HG02642 (cell line): Measurements from ENCODE around the gene GINS1.
A peak's percentile ranks its signal among the peaks of the same experiment; 100 is the strongest.
"Not testable (repeated sequence)": the region's sequence is repeated elsewhere in the genome, so short reads cannot be mapped to it uniquely, and the experiment has no call there.

ENCODE experiments used
- ATAC-seq: cut with Tn5 transposase; IDR thresholded peaks from one replicate; pipeline ENCODE4 v1.9.1; 2021; ENCODE audit warnings: mild to moderate bottlenecking; ENCODE audit not compliant: unreplicated experiment, poor library complexity

GINS1 gene

DNA sequence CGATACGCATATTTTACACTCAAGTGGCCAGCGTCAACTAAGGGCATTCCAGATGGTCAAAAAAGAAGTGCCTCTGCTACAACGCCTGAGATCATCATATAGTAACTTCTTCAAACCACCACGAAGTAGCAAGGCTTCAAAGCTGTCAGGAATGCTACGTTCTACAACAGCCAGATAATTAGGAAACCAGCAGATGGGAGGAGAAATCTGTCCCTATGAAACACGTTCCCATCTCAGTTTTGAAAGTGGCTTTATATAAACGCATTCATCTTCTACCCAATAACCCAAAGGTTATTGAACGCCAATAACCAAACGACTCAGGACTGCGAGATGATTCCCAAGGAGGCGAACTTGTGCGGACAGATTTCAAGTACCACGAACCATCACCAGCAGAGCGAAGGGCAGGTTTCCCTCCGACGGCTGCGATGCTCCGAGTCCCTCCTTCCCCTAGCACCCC is 18.0 kb upstream of the GINS1 start:
- ATAC-seq = no peak

DNA sequence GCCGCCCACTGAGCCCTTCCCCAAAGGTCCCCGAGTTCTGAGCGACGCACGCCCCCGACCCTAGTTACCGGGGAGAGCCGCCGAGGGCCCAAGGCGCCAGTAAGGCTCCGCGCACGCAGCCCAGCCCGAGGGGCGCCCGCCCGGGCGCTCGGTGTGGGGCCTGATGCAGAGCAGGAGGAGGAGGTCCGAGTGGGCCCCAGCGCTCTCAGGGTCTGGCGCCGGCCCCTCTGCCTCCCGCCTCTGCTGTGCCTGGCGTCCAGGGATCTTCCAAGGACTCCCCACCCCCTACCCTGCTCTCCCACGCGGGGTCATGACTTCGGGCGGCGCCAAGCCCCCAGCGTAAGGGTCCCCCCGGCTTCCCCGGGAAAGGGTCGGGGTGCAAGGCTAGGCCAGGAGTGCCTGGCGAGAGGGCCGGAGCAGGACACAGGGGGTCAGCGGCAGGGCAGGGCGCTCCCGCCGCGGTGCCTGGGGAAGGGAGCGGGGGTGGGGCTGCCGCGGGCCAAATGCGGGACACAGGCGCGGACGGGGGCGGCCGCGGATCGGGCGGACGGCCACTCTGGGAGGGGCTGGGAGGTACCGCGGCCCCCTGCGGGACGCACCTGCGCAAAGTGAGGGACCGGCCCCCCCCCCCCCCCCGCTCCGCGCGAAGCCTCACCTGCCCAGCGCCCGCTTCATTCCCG is 17.5 kb upstream of the GINS1 start:
- ATAC-seq = peak; percentile 32

DNA sequence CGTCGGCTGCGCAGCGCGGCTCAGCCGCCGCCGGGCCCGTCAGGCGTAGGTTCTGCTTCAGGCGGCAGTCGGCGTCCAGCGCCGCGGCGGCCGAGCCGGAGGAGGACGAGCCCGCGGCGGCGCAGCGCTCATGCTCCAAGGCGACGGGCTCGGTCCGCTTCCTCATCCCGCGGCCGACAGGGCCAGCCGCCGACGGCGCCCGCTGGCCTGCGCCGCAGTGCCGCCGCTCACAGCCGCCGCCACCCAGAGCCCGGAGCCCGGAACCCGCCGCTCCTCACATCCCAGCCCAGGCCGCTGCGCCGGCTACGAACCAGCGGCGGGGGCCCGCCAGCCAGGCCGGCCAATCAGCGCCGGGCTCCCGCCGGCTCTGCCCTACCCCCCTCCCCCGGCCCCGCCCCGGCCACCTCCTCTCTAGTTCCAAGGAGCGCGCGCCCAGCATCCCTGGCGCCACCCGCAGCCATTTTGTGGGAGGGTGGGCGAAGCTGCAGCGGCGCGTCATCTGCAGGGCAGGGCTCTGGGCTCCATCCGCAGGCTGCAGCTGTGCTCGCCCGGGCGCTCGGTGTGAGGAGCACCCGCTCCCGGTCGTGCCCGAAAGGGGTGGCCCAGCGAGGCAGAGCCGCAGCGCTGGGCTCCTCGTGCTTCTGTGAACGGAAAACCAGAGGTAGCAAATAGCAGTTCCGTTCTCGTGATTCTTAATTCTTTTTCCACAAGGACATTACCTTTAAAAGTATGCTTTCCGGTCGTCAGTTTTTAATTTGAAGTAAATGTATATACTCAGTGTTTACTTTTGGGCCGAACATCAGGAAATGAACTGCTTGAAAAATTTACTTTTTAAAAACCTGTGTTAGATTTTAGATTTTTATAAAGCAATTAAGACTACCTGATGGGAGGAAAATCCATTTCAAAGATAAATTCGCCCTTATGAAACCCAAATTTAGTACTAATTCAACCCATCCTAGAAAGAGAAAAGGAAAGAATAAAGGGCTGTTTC is 16.6 kb upstream of the GINS1 start, which contains the start of gene ABHD12:
TSS of gene ABHD12 (minus strand) at position 298 of the 991 bp plus-strand sequence. CDS start at position 166, 132 bp downstream.
- peak; percentile 89 for ATAC-seq

DNA sequence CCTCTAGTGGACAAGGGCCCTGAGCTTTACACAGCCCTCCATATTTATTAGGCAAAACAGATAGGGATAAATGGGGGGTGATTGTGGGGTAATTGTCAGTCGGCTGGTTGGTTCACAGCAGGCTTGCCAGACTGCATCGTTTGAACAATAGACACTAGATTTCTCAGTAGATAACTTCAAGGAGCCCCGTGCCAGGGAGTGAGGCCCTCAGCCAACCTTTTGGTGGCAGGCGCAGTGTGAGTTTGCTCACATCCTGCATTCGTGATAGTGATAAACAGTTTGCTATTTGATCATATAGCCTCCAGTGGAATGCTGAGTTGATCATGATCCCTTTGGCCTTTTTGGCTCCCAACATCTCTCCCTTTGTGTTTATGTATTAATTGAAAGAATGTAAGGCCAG is 13.2 kb upstream of the GINS1 start:
- no peak for ATAC-seq

DNA sequence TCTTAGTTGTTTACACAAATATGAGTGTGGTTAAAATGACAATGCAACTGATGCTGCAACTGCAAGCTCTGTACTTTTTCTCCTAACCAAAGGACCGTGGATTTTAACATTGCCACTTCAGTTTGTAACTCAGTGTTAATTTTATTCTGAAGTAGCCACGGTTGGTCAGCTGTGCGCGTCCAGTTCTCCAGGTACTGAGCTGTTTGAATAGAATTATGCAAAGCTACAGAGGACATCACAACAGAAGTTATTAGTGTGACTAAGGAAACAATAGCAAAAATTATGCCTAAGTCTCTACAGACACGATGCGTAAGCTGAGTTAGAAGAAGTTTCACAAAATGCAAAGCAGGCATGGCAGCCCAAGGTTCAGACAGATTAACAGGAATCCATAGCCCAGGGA is 12.5 kb upstream of the GINS1 start:
- no peak for ATAC-seq

DNA sequence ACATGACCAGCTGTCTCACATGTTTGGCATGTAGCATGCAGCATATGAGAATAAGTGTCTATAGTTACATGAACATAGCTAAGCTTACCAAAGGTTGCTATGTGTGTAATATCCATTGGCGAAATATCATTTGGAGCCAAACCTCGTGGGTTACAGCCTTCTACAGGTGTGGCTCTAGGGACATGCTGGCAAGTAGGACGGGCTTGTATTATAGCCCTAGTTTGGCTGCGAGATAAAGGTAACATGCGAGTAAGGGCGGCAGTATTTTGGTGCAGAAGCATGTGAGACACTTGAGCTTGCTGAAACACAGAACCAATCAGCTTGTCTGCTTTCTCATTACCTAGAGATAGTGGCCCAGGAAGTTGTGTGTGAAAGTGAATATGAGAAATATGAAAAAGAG is 10.4 kb upstream of the GINS1 start:
- no peak for ATAC-seq

DNA sequence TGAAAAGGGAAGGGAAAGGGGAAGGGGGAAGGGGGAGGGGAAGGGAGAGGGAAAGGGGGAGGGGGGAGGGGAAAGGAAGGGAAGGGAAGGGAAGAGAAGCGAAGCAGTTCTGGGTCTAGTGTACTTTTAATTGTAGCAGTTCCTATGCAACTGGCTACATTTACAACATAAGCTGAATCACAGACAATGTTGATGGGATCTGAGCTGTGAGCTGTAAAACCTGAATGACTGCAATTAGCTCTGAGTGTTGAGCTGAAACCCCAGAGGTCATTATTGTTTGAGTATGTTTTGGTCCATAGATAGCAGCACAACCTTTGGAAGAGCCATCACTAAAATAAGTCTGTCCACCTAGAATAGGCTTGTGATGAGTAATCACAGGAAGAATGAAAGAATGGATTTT is 9.7 kb upstream of the GINS1 start:
- no peak for ATAC-seq

DNA sequence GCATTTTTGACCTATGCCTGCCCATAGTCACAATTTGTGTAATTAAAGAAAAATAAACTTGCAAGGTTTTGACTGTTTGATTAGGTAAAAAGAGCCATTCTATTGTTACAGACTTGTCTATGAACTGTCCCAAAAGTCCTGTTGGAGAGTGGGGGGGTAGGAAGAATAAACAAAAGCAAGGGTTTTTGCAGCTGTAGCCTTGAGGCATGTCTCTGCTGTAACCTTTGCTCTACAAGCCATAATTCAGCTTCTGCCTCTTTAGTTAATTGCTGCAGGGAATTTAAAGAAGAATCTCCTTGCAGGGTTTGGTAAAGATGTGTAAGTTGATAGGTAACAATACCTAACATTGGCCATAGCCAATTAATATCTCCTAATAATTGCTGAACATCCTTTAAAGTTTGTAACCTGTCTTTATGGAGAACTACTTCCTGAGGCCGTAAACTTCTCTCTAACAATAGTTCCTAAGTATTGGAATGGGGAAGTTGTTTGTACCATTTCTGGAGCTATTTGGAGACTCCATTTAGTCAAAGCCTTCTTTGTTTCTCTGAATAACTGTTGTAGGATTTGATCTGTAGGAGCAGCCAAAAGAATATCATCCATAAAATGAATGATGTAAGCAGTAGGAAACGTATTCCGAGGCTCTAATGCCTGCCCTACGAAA is 9.0 kb upstream of the GINS1 start:
- ATAC-seq = no peak

DNA sequence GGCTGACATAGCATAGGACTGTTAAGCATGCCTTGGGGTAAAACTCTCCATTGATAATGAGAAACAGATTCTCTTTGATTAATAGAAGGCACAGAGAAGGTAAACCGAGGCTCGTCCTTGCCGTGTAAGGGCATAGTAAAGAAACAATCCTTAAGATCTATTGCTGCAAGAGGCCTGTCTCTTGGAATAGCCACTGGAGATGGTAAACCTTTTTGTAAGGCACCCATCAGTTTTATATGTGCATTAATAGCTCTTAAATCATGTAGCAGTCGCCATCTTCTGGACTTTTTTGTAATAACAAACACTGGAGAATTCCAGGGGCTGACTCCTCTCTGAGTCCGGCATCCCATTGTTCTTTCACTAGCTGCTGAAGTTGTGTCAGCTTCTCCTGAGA is 8.4 kb upstream of the GINS1 start:
- ATAC-seq = peak; percentile 72

DNA sequence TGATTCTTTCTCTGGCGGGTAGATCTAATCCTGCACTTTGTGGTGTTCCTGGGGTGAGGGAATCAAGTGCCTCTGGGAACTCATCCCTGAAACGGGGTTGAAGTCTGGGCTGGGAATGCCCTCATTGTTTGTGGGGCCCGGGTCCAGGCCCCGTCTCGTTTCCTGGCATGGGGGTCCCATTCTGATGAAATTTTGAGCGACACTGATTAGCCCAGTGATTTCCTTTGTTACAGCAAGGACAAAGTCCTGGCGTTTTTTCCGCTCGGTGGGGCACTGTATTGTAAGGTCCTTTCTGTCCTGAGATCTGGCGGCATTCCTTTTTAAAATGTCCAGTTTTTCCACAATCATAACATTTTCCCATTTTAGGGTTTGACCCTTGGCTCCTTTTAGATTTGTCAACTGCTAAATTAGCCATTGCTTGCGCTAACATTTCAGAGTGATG is 7.2 kb upstream of the GINS1 start:
- ATAC-seq = not testable (repeated sequence)

DNA sequence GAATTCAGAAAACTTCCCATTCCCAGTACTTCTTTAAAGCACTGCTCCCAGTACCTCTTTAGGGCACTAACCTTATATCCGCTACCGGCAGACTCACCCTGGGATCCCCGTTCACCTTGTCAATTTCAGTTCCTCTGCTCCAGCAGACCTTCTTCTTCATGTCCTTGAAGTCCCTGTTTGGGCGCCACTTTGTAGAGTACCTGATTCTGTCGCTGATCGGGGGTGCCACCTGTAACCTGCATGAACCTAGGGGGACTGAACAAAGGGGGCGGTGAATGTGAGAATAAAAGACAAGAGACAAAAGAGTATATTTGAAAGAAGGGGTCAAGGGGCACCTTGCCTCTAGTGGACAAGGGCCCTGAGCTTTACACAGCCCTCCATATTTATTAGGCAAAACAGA is 4.9 kb upstream of the GINS1 start:
- ATAC-seq = no peak

DNA sequence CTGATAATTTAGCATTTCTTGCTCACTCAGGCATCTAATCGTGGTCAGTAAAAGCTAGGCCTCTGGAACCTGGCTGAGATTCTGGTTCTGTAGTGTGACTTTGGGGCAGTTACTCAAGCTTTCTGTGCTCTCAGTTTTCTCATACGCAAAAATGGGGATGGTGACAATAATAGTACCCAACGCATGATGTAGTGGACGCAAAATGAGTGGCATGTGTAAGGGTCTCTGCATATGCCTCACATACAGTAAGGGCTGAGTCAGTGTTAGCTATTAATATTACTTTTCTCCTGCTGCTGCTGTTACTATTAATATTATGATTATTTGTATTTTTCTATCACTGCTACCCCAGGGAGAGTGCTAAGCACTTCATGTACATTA is 686 bp downstream of the GINS1 start:
- no peak for ATAC-seq

DNA sequence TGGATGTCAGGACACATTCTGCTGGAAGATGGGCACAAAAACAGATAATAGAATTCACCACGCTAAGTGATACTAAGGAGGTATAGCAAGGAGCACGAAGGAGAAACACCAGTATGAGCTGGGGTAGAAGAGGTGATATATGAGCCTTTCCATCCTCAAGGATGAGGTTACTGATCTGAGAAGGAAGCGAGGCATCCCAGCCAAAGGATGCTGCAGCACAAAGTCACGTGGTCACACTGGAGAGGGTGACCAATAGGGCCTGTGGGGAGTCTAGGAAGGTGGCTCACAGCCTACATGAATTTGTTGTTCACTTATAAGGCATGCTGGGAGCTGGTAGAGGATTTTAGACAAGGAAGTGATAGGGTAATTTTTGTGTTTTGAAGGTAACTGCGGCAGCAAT is 1.4 kb downstream of the GINS1 start:
- no peak for ATAC-seq

DNA sequence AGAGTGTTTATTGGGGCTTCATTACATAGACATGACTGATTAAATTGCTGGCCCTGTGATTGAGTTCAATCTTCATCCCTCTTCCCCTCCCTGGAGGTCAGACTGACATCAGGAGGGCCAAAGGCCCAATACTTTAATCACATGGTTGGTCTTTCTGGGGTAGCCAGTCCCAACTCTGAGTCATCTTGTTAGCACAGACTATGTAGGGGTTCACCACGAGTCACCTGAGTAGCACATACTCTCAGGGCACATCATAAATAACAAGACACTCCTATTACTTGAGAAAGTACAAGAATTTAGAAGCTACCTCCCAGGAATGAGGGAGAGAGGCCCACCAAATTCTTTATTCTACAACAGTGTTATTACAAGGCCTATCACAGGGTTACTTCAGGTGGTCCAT is 11.3 kb downstream of the GINS1 start:
- ATAC-seq = no peak

DNA sequence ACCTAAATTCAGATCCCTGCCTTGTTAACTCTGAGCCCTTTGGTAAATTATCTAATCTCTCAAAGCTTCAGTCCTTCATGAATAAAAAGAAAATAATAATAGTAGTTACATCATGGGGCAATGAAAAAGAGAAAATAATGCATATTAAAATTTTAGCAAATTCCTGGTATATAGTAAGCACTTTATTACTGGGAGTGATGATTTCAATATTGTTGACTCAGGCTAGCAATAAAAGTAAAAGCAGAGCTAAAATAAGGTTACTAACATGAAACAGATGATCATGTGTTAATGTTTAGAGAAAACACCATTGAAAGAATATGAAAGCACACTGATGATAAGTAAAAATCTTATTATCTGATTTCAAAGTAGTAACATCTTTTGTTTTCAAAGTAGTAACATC is 13.6 kb downstream of the GINS1 start:
- ATAC-seq = no peak

DNA sequence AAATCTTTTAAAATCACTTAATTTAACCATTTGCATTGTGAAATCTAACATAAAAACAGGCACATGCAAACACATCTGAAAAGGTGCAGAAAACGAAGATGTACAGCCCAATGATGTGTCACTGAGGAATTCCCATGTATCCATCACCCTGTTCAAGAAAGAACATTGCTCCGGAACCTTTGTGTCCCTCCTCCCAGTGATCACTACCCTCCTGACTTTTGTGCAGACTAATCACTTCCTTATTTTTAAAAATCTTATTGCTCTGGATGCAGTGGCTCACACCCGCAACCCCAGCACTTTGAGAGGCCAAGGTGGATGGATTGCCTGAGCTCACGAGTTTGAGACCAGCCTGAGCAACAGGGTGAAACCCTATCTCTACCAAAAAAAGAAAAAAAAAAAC is 14.6 kb downstream of the GINS1 start:
- ATAC-seq = no peak

DNA sequence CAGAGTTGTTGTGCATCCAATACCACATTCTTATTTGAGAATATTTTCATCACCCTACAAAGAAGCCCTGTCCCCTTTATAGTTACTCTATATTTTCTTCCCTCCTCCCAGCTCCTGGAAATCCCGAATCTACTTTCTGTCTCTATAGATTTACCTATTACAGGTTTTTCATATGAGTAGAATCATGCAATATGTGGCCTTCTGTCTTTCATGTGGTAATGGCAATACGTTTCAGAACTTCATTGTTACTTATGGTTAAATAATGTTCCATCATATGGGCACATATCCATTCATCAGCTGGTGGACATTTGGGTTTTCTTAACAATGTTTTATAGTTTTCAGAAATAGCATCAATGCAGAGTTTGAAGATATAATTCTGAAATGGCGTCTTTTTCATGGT is 17.1 kb downstream of the GINS1 start:
- no peak for ATAC-seq

DNA sequence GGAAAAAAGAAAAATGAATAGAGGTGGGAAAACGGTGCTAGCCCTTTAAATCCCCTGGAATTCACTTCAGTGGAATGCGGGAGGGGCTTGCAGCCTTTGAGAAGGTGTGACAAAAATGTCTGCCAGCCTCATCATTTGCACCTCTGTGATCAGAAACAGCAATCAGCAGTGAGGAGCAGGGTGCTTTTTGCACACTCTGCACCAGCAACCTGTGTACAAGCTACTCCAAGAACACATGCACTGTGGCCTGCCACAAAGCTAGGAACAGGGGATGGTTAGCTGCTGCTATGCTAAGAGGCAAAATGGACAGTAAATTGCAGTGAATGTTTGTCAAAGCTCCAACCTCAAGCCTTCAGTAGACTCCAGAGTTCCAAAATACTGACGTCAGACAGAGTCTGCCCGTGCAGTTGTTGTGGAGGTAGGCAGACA is 29.7 kb downstream of the GINS1 start:
- no peak for ATAC-seq

DNA sequence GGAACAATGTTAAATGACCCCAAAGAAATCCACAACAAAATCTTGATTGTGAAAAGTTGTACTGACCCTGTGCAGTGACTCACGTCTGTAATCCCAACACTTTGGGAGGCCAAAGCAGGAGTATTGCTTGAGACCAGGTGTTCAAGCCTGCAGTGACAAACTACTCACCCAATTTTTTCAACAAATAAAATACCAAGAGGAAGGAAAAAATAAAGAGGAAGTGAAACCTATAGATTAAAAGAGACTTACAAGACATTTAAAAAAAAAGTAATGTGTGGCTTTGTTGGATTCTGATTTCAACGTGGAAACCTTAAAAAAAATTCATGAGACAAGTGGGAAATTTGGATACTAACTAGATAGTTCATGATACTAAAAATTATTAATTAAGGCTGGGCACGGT is 31.9 kb downstream of the GINS1 start:
- no peak for ATAC-seq

DNA sequence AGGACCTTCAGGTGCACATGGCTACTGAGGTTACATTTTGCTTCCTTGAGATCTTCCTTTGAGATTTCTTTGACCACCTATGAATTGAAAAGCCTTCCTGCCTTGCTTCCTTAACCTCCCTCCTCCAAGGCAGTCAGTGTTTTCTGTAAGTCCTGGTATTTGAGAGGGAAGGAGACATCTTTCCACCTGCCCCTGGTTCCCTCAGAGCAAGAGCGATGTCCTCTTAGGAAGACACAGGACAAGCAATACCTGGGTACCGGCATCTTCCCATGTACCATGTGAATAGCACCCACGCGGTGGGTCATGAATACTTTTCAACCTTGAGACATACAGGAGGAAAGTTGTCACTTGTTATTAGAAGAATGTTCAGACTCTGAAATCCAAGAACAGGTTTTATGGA is 37.1 kb downstream of the GINS1 start:
- no peak for ATAC-seq

DNA sequence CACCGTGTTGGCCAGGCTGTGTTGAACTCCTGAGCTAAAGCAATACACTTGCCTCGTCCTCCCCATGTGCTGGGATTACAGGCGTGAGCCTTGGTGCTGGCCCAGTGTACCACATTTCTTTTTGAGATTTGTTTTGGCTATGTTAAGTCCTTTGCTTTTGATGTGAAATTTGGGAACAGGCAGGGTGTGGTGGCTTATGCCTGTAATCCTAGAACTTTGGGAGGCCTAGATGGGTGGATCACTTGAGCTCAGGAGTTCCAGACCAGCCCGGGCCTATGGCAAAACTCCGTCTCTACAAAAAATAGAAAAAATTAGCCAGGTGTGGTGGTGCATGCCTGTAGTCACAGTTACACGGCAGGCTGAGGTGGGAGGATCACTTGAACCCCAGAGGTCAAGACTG is 40.2 kb downstream of the GINS1 start:
- ATAC-seq = no peak
